Spleen (tissue), 7 donors: ENCODE data around the gene GCNT3.

ENCODE experiments used
- CTCF ChIP-seq, 11 experiments: fragments of 200-600 bp in 7 of 11; fragments of 450-650 bp in 4 of 11; sonication (generic) in 4 of 11; IDR thresholded peaks in 8 of 11; conservative IDR thresholded peaks in 3 of 11; 1 replicate in 7 of 11; 2 replicates in 4 of 11; pipeline versions ENCODE4 v1.4.0 to v1.8.0; 2016 to 2021; ENCODE audit warnings: antibody characterized with exemption in 11 of 11, inconsistent platforms in 4 of 11, mild to moderate bottlenecking in 1 of 11
- POLR2AphosphoS5 ChIP-seq, 3 donors: sonication (generic); formaldehyde crosslinking; IDR thresholded peaks; one replicate each; pipeline ENCODE4 v1.5.1; 2017; ENCODE audit warnings: antibody characterized with exemption in 3 of 3
- donor health status: DM: no; HTN: no; CAD: no; lungs with moderate emphysema.
- donor health status: DM: no; HTN: no; CAD: no.
- donor health status: DM: no; HTN: no; CAD: no.

GRCh38 chr15:59615661-59616060 lies 4.1 kb downstream of the GCNT3 start:
- TF ChIP-seq POLR2AphosphoS5 (IDR thresholded peaks at IDR 0.05) (no peak), CTCF (IDR thresholded peaks at IDR 0.05 in 8 of 11, conservative IDR thresholded peaks at IDR 0.05 in 3 of 11) (no peak)
